T1000 (cell line): ENCODE measurements around the gene OSCP1.

Experiments
- DNase-seq: peaks from one replicate; lab custom pipeline; 2025; ENCODE audit warnings: mixed read lengths; lab: John Stamatoyannopoulos, UW

OSCP1 gene

GRCh38 chr1:36447450-36447849 is 2.8 kb downstream of the OSCP1 start:
- no peak for DNase-seq

- DNase-seq: no peak
These were observed 3.5 kb downstream of the OSCP1 start for GRCh38 chr1:36446746-36447145.

GRCh38 chr1:36446271-36446670 is 4.0 kb downstream of the OSCP1 start:
- no peak for DNase-seq

GRCh38 chr1:36443297-36443696 is 7.0 kb downstream of the OSCP1 start:
- DNase-seq: no peak

GRCh38 chr1:36442337-36442736 is 7.9 kb downstream of the OSCP1 start:
- DNase-seq: no peak

GRCh38 chr1:36440646-36441045 is 9.6 kb downstream of the OSCP1 start:
- DNase-seq: no peak

- DNase-seq: no peak
These were observed 10.2 kb downstream of the OSCP1 start for GRCh38 chr1:36440044-36440443.

GRCh38 chr1:36438715-36439114 is 11.5 kb downstream of the OSCP1 start:
- no peak for DNase-seq

- no peak for DNase-seq
These were observed 13.4 kb downstream of the OSCP1 start for GRCh38 chr1:36436821-36437220.

GRCh38 chr1:36433102-36433501 is 17.1 kb downstream of the OSCP1 start:
- no peak for DNase-seq

- DNase-seq: no peak
These were observed 17.6 kb downstream of the OSCP1 start for GRCh38 chr1:36432616-36433015.

- no peak for DNase-seq
These were observed 24.5 kb downstream of the OSCP1 start for GRCh38 chr1:36425791-36426190.

GRCh38 chr1:36421649-36422048 is 28.6 kb downstream of the OSCP1 start:
- no peak for DNase-seq

- peak; percentile 77 for DNase-seq
These were observed 29.4 kb downstream of the OSCP1 start for GRCh38 chr1:36420836-36421317.

- DNase-seq: no peak
These were observed 29.8 kb downstream of the OSCP1 start for GRCh38 chr1:36420409-36420808.

GRCh38 chr1:36419569-36419968 is 30.7 kb downstream of the OSCP1 start:
- no peak for DNase-seq

GRCh38 chr1:36419140-36419539 is 31.1 kb downstream of the OSCP1 start:
- no peak for DNase-seq

- no peak for DNase-seq
These were observed 32.3 kb downstream of the OSCP1 start for GRCh38 chr1:36417931-36418330.

- DNase-seq: no peak
These were observed 34.5 kb downstream of the OSCP1 start for GRCh38 chr1:36415661-36416326.

- DNase-seq: no peak
These were observed 35.9 kb downstream of the OSCP1 start for GRCh38 chr1:36414384-36414783.

GRCh38 chr1:36411674-36412648 is 38.3 kb downstream of the OSCP1 start:
- no peak for DNase-seq

GRCh38 chr1:36408479-36408878 is 41.8 kb downstream of the OSCP1 start:
- no peak for DNase-seq

- DNase-seq: no peak
These were observed 43.8 kb downstream of the OSCP1 start for GRCh38 chr1:36406440-36406839.
